Germinal center (tissue), 1 donor: Measurements from ENCODE around the gene SCNN1A.

ENCODE experiments used
- DNase-seq: peaks from one replicate; pipeline ENCODE4 v3.0.0; 2012; ENCODE audit warnings: mixed read lengths, low spot score

Gene SCNN1A

GRCh38 chr12:6384499-6385436 lies 9.4 kb upstream of the SCNN1A start:
- no peak for DNase-seq

- DNase-seq: no peak
These were observed 8.5 kb upstream of the SCNN1A start, which contains the start of gene LTBR for GRCh38 chr12:6383572-6384498. TSS of gene LTBR (plus strand) at chr12:6384162. CDS start at chr12:6384359, 197 bp downstream.

GRCh38 chr12:6382982-6383381 lies 7.6 kb upstream of the SCNN1A start:
- DNase-seq: no peak

DNA sequence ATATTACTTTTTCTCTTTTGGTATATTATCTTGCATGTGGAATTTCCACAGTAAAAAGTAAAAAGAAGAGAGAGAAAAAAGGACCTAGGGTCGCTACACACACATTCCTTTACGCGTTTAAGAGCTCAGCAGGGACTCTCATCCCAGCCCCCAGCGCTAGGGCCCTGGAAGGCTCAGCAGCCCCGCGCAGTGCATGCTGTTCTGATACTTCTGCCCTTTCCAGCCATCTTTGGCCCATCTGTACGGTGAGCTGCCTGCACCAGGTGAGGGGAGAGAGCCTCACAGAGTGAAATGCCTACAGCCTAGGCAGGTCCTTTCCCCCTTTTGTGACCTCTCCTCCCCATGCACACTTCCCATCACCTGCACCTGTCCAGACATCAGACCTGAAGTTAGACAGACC lies 7.0 kb upstream of the SCNN1A start:
- DNase-seq: no peak

- no peak for DNase-seq
These were observed 5.1 kb upstream of the SCNN1A start for GRCh38 chr12:6380141-6381121.

DNA sequence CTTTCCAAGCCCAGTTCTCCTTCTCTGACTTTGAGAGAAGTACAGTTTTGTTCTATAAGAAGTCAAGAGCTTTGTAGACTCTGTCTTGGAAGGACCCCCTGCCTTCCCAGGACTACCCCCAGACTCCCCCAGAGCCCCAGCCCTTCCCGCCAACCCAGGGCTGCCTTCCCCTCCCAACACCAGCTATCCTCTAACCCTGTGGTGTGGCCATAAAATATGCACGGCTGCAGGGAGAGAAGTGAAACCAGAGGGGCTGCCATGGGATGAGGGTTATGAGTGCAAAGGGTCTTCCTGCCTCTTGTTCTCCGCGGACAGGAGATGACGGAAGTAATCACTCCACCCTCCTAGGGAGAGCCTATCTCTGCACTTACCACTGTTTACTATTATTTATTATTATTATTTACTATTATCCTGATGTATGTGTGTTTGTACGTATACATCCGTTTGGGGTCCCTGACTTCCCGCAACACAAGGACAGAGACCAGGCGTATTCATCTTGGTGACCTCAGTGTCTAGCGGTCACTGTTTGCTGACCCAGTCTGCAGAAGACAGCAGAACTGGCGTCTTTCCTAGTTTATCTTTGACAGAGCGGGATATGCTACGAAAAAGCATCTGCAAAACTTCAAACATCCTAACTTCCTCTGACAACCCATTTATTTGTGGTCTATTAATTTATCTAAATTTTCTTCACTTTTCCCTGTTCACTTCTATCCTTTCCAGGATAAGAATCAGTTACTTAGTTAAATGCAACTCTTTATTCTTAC lies 3.5 kb upstream of the SCNN1A start:
- no peak for DNase-seq

GRCh38 chr12:6377667-6377994 lies 2.3 kb upstream of the SCNN1A start:
- no peak for DNase-seq

GRCh38 chr12:6376870-6377666 lies 1.7 kb upstream of the SCNN1A start:
- no peak for DNase-seq

GRCh38 chr12:6376079-6376869 lies 911 bp upstream of the SCNN1A start:
- DNase-seq: no peak

DNA sequence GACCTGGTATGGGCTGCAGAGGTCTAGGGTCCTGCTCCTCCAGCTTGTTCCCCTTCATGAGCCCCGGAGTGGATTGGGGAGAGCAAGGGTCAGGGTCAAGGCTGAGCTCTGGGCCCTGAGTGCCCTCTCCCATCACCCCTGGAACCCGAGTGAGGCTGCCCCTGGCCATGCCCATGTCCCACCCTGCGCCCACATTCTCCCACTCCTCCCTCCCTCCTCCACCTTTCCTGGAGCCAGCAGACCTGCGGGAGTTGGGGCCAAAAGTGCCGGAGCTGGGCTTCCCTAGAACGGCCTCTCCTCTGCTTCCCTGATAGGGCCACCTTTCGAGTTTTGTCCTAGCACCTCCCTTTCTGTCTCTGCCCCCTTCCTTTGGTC lies 590 bp downstream of the SCNN1A start:
- no peak for DNase-seq

GRCh38 chr12:6374028-6374785 lies 1.2 kb downstream of the SCNN1A start:
- no peak for DNase-seq

GRCh38 chr12:6373022-6373787 lies 2.2 kb downstream of the SCNN1A start:
- DNase-seq: no peak

DNA sequence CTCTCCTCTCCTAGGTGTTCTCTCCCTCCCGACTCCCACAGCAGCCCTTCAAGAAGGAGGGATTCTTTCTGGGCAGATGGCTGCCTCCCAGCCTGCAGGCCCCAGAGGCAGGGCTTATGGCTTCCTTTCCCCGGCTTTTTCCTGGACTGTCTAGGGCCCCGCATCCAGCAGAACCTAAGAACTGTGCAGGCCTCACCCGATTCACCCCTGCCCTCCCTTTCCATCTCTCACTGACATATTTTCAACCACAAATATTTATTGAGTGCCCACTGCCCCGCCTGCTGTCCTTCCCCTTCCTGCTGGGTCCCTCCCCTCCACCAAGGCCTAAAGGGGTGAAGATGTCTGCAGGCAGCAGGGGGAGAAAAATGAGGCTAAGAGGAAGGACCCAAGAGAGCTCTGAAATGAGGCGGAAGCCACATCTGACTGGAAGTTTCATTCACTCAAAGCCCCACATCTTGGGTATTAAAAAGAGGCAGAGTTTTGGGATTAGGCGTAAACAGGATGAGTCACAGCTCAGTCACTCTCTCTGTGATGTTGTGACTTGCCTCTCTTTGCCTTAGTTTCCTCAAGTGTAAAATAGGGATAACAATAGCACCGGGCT lies 2.9 kb downstream of the SCNN1A start:
- DNase-seq: no peak

- DNase-seq: no peak
These were observed 4.2 kb downstream of the SCNN1A start for GRCh38 chr12:6370994-6371754.

DNA sequence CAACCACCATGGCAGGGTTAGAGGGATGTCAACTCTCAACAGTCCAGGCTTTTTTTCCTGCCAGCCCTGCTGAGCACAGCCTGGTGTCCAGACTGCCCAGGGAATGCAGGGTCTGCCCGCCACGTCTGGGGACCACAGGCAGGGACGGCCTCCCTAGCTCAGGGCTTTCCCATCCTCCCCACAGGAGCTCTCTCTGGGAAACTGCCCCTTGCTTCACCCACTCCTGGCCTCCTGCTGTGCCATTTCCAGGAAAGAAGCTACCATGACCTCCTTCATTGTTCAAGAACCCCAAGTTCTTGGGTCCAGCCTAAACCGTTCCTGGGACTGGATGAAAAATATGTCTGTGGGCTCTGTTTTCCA lies 4.8 kb downstream of the SCNN1A start:
- no peak for DNase-seq

GRCh38 chr12:6369916-6370575 lies 5.3 kb downstream of the SCNN1A start:
- no peak for DNase-seq
